Measurements from ENCODE around the gene IL37. TPM values are rescaled to one million over a fixed set of nuclear protein-coding genes. Genes with fewer than 3 reads are reported as not detected.

IL37 gene
- total RNA-seq, 1 donor from 2014 or later: not detected

GRCh38 chr2:112958428-112959108 is 47.6 kb downstream of the IL37 start:
- H3K4me3 ChIP-seq: no peak overlapping the region
- TF ChIP-seq, protein P1, sequence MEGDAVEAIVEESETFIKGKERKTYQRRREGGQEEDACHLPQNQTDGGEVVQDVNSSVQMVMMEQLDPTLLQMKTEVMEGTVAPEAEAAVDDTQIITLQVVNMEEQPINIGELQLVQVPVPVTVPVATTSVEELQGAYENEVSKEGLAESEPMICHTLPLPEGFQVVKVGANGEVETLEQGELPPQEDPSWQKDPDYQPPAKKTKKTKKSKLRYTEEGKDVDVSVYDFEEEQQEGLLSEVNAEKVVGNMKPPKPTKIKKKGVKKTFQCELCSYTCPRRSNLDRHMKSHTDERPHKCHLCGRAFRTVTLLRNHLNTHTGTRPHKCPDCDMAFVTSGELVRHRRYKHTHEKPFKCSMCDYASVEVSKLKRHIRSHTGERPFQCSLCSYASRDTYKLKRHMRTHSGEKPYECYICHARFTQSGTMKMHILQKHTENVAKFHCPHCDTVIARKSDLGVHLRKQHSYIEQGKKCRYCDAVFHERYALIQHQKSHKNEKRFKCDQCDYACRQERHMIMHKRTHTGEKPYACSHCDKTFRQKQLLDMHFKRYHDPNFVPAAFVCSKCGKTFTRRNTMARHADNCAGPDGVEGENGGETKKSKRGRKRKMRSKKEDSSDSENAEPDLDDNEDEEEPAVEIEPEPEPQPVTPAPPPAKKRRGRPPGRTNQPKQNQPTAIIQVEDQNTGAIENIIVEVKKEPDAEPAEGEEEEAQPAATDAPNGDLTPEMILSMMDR (IDR thresholded peaks at IDR 0.05): peak; percentile 82
- H3K36me3 ChIP-seq: no peaks in the 10 kb centered on the region
- ATAC-seq (peak; percentile 89), DNase-seq (no peak)
- no peaks in the 10 kb centered on the region for H3K9me3 ChIP-seq
- intact Hi-C loops (cut with DNase I): no loop called here
- no peak overlapping the region for H3K27ac ChIP-seq
- no peaks in the 10 kb centered on the region for H3K4me1 ChIP-seq
- H3K27me3 ChIP-seq: peaks cover 16% of the 10 kb centered on the region

DNA sequence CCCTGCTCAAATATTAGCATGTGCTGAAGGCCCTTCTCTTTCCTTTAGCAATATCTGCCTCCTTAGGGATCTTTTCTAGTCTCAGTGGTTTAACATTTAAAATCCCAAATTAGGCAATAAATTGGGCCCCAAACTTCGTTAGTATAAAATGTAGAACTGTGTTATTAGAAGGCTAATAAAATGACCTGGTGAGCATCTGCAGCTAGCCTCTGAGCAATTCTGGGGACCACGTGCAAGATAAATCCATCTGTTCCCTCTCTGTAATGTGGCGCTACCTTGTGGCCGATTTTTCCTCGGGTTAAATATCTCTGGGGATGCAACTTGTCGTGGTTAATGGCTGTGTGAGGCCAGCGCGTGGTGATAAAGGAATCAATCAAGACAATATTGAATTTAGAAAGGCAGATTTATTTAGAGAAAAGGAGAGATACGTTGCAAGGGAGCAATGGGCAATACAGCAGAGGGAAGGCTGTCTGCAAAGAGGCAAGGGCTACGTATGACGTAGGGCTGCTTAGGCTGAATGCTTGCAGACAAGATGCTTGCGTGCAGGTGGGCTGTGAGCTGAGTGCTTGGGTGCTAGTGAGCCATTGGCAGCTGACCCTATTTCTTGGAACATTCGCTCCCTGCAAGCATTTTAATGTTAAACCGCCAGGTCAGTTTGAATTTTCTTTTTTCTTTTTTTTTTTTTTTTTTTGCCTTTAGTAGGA is 48.3 kb downstream of the IL37 start:
- Histone ChIP-seq H3K9me3 (no peaks in the 10 kb centered on the region), H3K4me1 (no peaks in the 10 kb centered on the region), H3K27me3 (peaks cover 16% of the 10 kb centered on the region), H3K27ac (no peak overlapping the region), H3K4me3 (no peak overlapping the region), H3K36me3 (no peaks in the 10 kb centered on the region)
- intact Hi-C loops (cut with DNase I): no loop called here
- no peak for ATAC-seq
- TF ChIP-seq, protein P1 (IDR thresholded peaks at IDR 0.05): no peak
- no peak for DNase-seq

DNA sequence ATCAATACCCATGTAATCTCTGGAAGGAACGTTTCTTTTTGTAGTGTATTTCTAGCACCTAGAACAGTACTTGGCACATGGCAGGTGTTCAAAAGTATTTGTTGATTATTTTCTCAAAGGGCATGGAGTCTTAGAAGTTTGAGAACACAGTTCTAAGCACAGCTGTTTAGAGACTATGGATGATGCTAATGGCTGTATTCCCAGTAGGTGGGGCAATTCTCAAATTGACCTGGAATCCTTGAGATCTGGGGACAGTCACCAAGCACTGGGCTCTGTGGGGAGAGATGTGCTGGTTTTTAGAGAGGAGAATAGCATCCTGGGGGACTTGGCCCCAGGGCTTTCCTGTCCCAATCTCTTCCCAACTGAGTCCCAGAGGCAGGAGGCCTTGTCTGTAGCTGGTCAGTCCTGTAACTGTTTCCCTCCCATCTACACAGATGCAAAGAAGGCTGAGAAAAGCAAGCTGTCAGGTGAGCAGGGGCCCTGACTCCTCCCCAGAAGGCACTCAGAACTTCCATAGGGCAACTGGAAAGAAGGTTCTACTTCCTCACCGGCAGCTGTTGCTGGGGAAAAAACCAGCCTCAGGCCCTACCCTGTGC is 49.4 kb downstream of the IL37 start:
- H3K27me3 ChIP-seq: peaks cover 16% of the 10 kb centered on the region
- H3K4me3 ChIP-seq: no peak overlapping the region
- TF ChIP-seq, protein P1 (IDR thresholded peaks at IDR 0.05): no peak
- no peaks in the 10 kb centered on the region for H3K9me3 ChIP-seq
- H3K36me3 ChIP-seq: no peaks in the 10 kb centered on the region
- DNase-seq: no peak
- intact Hi-C loops (cut with DNase I): no loop called here
- no peaks in the 10 kb centered on the region for H3K4me1 ChIP-seq
- no peak overlapping the region for H3K27ac ChIP-seq
- ATAC-seq: no peak

DNA sequence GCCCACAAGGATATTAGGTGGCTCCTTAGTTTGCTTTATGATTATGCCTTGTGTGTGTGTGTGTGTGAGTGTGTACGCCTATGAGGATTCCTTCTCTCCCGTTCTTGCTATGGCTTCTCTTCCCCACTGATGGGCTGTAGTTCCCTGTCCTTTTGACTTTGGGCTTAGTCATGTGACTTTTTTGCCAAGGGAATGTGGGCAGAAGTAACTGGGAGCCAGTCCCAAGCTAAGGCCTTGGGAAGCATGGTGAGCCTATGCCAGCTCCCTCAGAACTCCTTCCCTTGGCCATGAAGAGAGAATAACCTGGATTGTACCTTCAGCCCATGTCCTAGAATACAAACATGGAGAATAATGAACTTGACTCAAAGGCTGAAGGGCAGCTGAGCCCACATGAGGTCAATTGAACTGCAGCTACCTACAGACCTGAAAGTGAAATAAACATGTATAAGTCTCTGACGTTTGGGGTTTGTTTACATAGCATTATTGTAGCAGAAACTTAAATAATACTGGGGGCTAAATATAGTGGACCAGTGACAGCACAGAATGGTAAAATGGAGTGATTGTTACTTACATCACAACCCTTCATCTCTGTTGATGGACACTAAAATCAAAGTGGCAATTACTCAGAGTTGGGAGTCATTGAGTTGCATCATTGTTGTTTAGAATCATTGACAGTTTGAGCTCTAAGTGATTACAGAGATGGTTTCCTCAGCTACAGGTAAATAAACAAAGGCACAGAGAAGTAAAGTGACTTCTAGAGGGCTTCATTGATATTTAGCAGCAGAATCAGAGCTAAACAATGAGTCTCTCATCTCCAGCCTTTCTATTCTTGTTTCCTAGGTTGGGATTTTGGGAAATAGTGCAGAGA is 51.6 kb downstream of the IL37 start:
- intact Hi-C loops (cut with DNase I): no loop called here
- ATAC-seq (no peak), DNase-seq (no peak)
- no peaks in the 10 kb centered on the region for H3K9me3 ChIP-seq
- H3K27me3 ChIP-seq: peaks cover 19% of the 10 kb centered on the region
- no peaks in the 10 kb centered on the region for H3K4me1 ChIP-seq
- no peaks in the 10 kb centered on the region for H3K36me3 ChIP-seq
- no peak overlapping the region for H3K4me3 ChIP-seq
- H3K27ac ChIP-seq: no peak overlapping the region
- TF ChIP-seq, protein P1 (IDR thresholded peaks at IDR 0.05): no peak

DNA sequence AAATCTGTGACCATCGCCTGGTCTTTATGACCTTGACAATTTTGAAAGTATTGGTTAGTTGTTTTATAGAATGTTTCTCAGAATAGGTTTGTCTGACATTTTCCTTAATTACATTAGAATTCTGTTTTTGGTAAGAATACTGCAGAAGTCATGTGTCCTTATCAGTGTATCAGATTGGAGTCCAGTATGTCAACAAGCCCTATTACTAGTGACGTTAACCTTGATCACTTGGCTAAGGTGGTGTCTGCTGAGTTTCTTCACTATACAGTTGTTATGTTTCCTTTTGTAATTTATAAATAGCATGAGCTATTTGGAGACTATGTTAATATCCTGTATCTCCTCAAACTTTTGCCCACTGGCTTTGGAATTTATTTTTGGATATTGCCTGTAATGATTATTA is 56.1 kb downstream of the IL37 start:
- Histone ChIP-seq H3K27ac (no peak overlapping the region), H3K9me3 (no peaks in the 10 kb centered on the region), H3K27me3 (peaks cover 8% of the 10 kb centered on the region), H3K36me3 (no peaks in the 10 kb centered on the region), H3K4me1 (no peaks in the 10 kb centered on the region), H3K4me3 (no peak overlapping the region)
- intact Hi-C loops (cut with DNase I): no loop called here
- DNase-seq: no peak
- ATAC-seq: no peak
- TF ChIP-seq, protein P1 (IDR thresholded peaks at IDR 0.05): no peak
